HepG2 (cell line): ENCODE measurements around the gene TOX2.

Experiments used
- AHR ChIP-seq: IDR thresholded peaks from 2 replicates; pipeline ENCODE4 v1.6.1; 2018; ENCODE audit warnings: missing genetic modification reagents, missing compliant biosample characterization
- CBX2 ChIP-seq, 2 experiments: fragments of 200-600 bp in 1 of 2; sonication (generic); formaldehyde crosslinking in 1 of 2; IDR thresholded peaks; 2 replicates each; pipeline versions ENCODE4 v1.7.0 to v1.8.1; 2018 to 2022; ENCODE audit warnings: low read depth in 2 of 2, low read length in 1 of 2, mild to moderate bottlenecking in 1 of 2, missing genetic modification reagents in 1 of 2
- RXRB ChIP-seq: IDR thresholded peaks from 2 replicates; pipeline ENCODE4 v1.6.1; 2016; ENCODE audit warnings: borderline replicate concordance, missing genetic modification reagents, missing compliant biosample characterization
- ZHX1 ChIP-seq: sonication (generic); formaldehyde crosslinking; IDR thresholded peaks from 2 replicates; pipeline ENCODE4 v1.8.1; 2022; ENCODE audit warnings: low read depth, mild to moderate bottlenecking, missing genetic modification reagents
- ZNF431 ChIP-seq: sonication (generic); formaldehyde crosslinking; IDR thresholded peaks from 2 replicates; pipeline ENCODE4 v1.9.0; 2022; ENCODE audit warnings: missing genetic modification reagents, low read depth, mild to moderate bottlenecking, borderline replicate concordance
- ZNF557 ChIP-seq: sonication (generic); formaldehyde crosslinking; IDR thresholded peaks from 2 replicates; pipeline ENCODE4 v1.4.0; 2020; ENCODE audit warnings: missing genetic modification reagents

GRCh38 chr20:44053046-44053445, 138.4 kb downstream of the TOX2 start:
- no peak for TF ChIP-seq AHR
- no peak for TF ChIP-seq ZNF557 (CRISPR knock-in tag)
- TF ChIP-seq CBX2 (IDR thresholded peaks at IDR 0.05; ENCODE audit: low read depth, low read length): no peak
- TF ChIP-seq CBX2 (CRISPR knock-in tag; IDR thresholded peaks at IDR 0.05; ENCODE audit: low read depth): no peak
- TF ChIP-seq ZNF431 (CRISPR knock-in tag): no peak
- no peak for TF ChIP-seq ZHX1 (CRISPR knock-in tag)
- no peak for TF ChIP-seq RXRB
